ENCODE data around the gene SMIM38. TPM values are rescaled to one million over a fixed set of nuclear protein-coding genes. Genes with fewer than 3 reads are reported as not detected.

Gene SMIM38
- total RNA-seq, 1 donor from 2014 or later = 0.41 TPM

- Mint-ChIP-seq H3K27me3 (ENCODE audit: low read depth) (no peaks in the 10 kb centered on the region), H3K36me3 (ENCODE audit: low read depth) (no peaks in the 10 kb centered on the region), H3K4me1 (ENCODE audit: low read depth) (no peaks in the 10 kb centered on the region), H3K9me3 (peaks cover 9% of the 10 kb centered on the region), H3K4me3 (ENCODE audit: low read depth) (no peak overlapping the region), H3K27ac (no peak overlapping the region)
- DNase-seq (ENCODE audit: low spot score) = no peak
- intact Hi-C loops (cut with micrococcal nuclease) = no loop called here
These were observed 33.3 kb downstream of the SMIM38 start for GRCh38 chr11:69189059-69189458.

- no peaks in the 10 kb centered on the region for H3K27me3 Mint-ChIP-seq (ENCODE audit: low read depth)
- intact Hi-C loops (cut with micrococcal nuclease) = no loop called here
These were observed 35.2 kb downstream of the SMIM38 start for GRCh38 chr11:69190796-69191536.

DNA sequence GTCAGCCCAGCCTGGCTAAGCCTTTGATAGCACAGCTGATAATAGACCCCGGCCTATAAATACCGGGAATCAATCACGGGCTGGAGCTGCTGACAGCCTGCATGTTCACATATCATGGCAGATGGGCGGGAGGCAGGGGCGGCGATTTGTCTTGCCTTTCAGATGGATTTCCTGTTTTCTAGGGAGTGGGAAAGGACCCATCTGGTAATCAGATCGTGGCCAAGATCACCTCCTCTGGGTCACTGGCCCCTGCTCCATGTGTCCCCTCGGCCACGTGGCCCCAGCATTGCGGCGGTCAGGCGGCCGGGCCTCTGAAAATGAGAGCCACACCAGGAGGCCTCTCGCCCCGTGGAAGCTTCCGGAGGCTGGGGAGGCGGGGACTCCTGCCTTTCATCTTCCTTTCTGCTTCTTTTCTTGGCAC lies 36.6 kb downstream of the SMIM38 start:
- H3K4me1 Mint-ChIP-seq (ENCODE audit: low read depth) = no peaks in the 10 kb centered on the region
- intact Hi-C loops (cut with micrococcal nuclease) = no loop called here
- H3K36me3 Mint-ChIP-seq (ENCODE audit: low read depth) = no peaks in the 10 kb centered on the region
- no peak overlapping the region for H3K27ac Mint-ChIP-seq
- H3K9me3 Mint-ChIP-seq = peaks cover 19% of the 10 kb centered on the region
- no peaks in the 10 kb centered on the region for H3K27me3 Mint-ChIP-seq (ENCODE audit: low read depth)
- no peak overlapping the region for H3K4me3 Mint-ChIP-seq (ENCODE audit: low read depth)
- DNase-seq (ENCODE audit: low spot score) = no peak

More at GRCh38 chr11:69190796-69191536, 35.2 kb downstream of the SMIM38 start:
- Mint-ChIP-seq H3K9me3 (peaks cover 19% of the 10 kb centered on the region), H3K36me3 (ENCODE audit: low read depth) (no peaks in the 10 kb centered on the region), H3K4me3 (ENCODE audit: low read depth) (no peak overlapping the region), H3K4me1 (ENCODE audit: low read depth) (no peaks in the 10 kb centered on the region), H3K27ac (no peak overlapping the region)
- DNase-seq (ENCODE audit: low spot score) = no peak

- Mint-ChIP-seq H3K27me3 (ENCODE audit: low read depth) (no peaks in the 10 kb centered on the region), H3K4me1 (ENCODE audit: low read depth) (no peaks in the 10 kb centered on the region), H3K9me3 (peaks cover 19% of the 10 kb centered on the region), H3K4me3 (ENCODE audit: low read depth) (no peak overlapping the region), H3K36me3 (ENCODE audit: low read depth) (no peaks in the 10 kb centered on the region), H3K27ac (no peak overlapping the region)
- intact Hi-C loops (cut with micrococcal nuclease) = no loop called here
- no peak for DNase-seq (ENCODE audit: low spot score)
These were observed 37.4 kb downstream of the SMIM38 start for GRCh38 chr11:69193151-69193550.

DNA sequence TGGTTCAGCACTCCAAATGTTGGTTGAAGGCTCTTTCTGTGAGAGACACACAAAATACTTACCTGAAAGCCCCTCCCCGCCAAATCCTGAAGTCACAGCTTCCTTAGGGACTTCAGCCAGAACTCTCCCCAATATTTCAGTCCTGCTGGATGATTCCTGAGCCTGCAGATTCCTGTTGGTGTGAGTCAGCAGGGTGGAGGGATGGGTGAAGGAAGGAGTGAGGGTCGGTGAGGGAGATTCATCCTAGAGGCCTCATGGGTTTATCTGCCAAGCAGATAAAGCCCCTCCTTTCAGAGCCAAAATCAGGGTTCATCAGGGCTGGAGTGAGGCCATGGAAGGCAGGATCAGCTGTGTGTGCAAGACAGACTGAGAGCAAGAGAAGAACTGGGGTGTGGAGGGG lies 37.9 kb downstream of the SMIM38 start:
- no peak overlapping the region for H3K4me3 Mint-ChIP-seq (ENCODE audit: low read depth)
- DNase-seq (ENCODE audit: low spot score) = no peak
- intact Hi-C loops (cut with micrococcal nuclease) = no loop called here
- H3K27ac Mint-ChIP-seq = no peak overlapping the region
- no peaks in the 10 kb centered on the region for H3K27me3 Mint-ChIP-seq (ENCODE audit: low read depth)
- peaks cover 19% of the 10 kb centered on the region for H3K9me3 Mint-ChIP-seq
- no peaks in the 10 kb centered on the region for H3K4me1 Mint-ChIP-seq (ENCODE audit: low read depth)
- no peaks in the 10 kb centered on the region for H3K36me3 Mint-ChIP-seq (ENCODE audit: low read depth)

DNA sequence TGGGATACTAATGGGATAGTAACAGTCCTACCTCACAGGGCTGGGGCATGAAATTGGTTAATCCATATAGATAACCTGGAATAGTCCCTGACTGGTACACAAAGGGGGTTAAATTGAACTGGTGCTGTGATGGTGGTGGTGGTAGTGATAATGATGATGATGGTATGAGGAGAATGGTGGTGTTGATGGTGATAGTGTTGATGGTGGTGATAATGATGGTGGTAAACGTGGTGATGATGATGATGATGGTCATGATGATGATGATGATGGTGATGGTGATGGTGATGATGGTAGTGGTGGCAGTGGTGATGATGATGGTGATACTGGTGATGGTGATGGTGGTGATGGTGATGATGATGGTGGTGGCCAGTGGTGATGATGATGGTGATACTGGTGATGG lies 38.7 kb downstream of the SMIM38 start:
- no peak overlapping the region for H3K4me3 Mint-ChIP-seq (ENCODE audit: low read depth)
- peaks cover under 1% of the 10 kb centered on the region for H3K4me1 Mint-ChIP-seq (ENCODE audit: low read depth)
- H3K36me3 Mint-ChIP-seq (ENCODE audit: low read depth) = no peaks in the 10 kb centered on the region
- intact Hi-C loops (cut with micrococcal nuclease) = no loop called here
- peaks cover 12% of the 10 kb centered on the region for H3K9me3 Mint-ChIP-seq
- no peaks in the 10 kb centered on the region for H3K27me3 Mint-ChIP-seq (ENCODE audit: low read depth)
- no peak overlapping the region for H3K27ac Mint-ChIP-seq
- DNase-seq (ENCODE audit: low spot score) = no peak

- H3K27me3 Mint-ChIP-seq (ENCODE audit: low read depth) = no peaks in the 10 kb centered on the region
- DNase-seq (ENCODE audit: low spot score) = no peak
- no peak overlapping the region for H3K27ac Mint-ChIP-seq
- no peaks in the 10 kb centered on the region for H3K36me3 Mint-ChIP-seq (ENCODE audit: low read depth)
- peaks cover 10% of the 10 kb centered on the region for H3K9me3 Mint-ChIP-seq
- H3K4me1 Mint-ChIP-seq (ENCODE audit: low read depth) = peaks cover 3% of the 10 kb centered on the region
- intact Hi-C loops (cut with micrococcal nuclease) = no loop called here
- H3K4me3 Mint-ChIP-seq (ENCODE audit: low read depth) = no peak overlapping the region
These were observed 39.2 kb downstream of the SMIM38 start for GRCh38 chr11:69194956-69195355.

GRCh38 chr11:69195824-69196782 lies 40.4 kb downstream of the SMIM38 start:
- no peak overlapping the region for H3K4me3 Mint-ChIP-seq (ENCODE audit: low read depth)
- no peaks in the 10 kb centered on the region for H3K27me3 Mint-ChIP-seq (ENCODE audit: low read depth)
- DNase-seq (ENCODE audit: low spot score) = no peak
- intact Hi-C loops (cut with micrococcal nuclease) = no loop called here
- H3K4me1 Mint-ChIP-seq (ENCODE audit: low read depth) = peaks cover 3% of the 10 kb centered on the region
- peaks cover 10% of the 10 kb centered on the region for H3K9me3 Mint-ChIP-seq
- no peaks in the 10 kb centered on the region for H3K36me3 Mint-ChIP-seq (ENCODE audit: low read depth)
- no peak overlapping the region for H3K27ac Mint-ChIP-seq

DNA sequence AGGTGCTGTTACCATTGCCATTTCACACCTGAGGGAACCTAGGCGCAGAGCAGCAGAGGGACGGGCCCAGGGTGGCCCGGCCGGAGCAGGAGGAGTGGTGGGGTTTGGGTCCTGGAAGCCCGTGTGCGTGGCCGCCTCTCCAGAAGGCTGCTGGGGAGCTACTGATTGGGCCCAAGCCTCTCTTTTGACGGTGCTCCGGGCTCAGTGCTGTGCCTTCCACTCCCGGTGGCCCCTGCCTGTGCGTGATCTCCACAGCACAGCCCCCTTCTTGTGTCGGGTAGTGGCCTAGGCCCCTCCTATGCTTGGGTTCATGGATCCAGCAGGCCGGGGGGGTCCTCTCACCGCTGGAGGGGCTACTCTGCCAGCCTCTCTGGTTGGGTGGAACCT lies 41.0 kb downstream of the SMIM38 start:
- Mint-ChIP-seq H3K36me3 (ENCODE audit: low read depth) (no peaks in the 10 kb centered on the region), H3K4me3 (ENCODE audit: low read depth) (no peak overlapping the region), H3K4me1 (ENCODE audit: low read depth) (peaks cover 3% of the 10 kb centered on the region), H3K9me3 (peaks cover 10% of the 10 kb centered on the region), H3K27ac (no peak overlapping the region), H3K27me3 (ENCODE audit: low read depth) (no peaks in the 10 kb centered on the region)
- no peak for DNase-seq (ENCODE audit: low spot score)
- intact Hi-C loops (cut with micrococcal nuclease) = no loop called here

DNA sequence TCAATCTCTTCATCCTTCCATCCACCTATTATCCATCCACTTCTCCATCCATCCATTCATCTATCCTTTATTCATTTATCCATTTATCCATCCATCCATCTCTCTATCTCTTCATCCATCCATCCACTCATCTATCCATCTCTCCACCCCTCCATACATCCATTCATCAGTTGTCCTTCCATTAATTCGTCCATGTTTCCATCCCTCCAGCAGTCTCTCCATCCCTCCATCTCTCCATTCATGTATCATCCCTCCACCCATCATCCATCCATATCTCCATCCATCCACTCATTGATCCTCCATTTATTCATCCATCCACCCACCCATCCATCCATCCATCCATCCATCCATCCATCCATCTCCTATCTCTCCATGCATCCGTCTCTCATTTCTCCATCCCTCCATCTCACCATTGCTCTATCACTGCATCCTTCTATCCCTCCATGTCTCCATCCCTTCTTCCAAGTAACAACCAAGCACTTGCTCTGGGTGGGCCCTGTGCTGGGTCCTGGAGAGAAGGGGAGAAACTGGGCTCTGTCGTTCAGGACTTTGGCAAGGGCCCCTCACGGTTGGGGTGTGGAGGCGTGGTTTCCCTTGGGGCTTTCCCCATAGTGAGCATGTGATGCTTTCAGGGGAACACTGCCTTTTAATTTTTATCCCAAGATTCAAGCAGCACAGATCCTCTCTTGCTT lies 43.3 kb downstream of the SMIM38 start:
- intact Hi-C loops (cut with micrococcal nuclease) = no loop called here
- Mint-ChIP-seq H3K4me1 (ENCODE audit: low read depth) (peaks cover 3% of the 10 kb centered on the region), H3K27me3 (ENCODE audit: low read depth) (no peaks in the 10 kb centered on the region), H3K27ac (no peak overlapping the region), H3K4me3 (ENCODE audit: low read depth) (no peak overlapping the region), H3K36me3 (ENCODE audit: low read depth) (no peaks in the 10 kb centered on the region), H3K9me3 (peaks cover 10% of the 10 kb centered on the region)
- no peak for DNase-seq (ENCODE audit: low spot score)

GRCh38 chr11:69199583-69200315 lies 44.0 kb downstream of the SMIM38 start:
- no peaks in the 10 kb centered on the region for H3K27me3 Mint-ChIP-seq (ENCODE audit: low read depth)
- H3K4me1 Mint-ChIP-seq (ENCODE audit: low read depth) = peaks cover 3% of the 10 kb centered on the region
- no peak overlapping the region for H3K4me3 Mint-ChIP-seq (ENCODE audit: low read depth)
- no peaks in the 10 kb centered on the region for H3K36me3 Mint-ChIP-seq (ENCODE audit: low read depth)
- H3K27ac Mint-ChIP-seq = no peak overlapping the region
- intact Hi-C loops (cut with micrococcal nuclease) = no loop called here
- no peak for DNase-seq (ENCODE audit: low spot score)
- H3K9me3 Mint-ChIP-seq = peaks cover 4% of the 10 kb centered on the region

GRCh38 chr11:69200331-69201065 lies 44.8 kb downstream of the SMIM38 start:
- no peaks in the 10 kb centered on the region for H3K9me3 Mint-ChIP-seq
- peaks cover 3% of the 10 kb centered on the region for H3K4me1 Mint-ChIP-seq (ENCODE audit: low read depth)
- intact Hi-C loops (cut with micrococcal nuclease) = no loop called here
- H3K4me3 Mint-ChIP-seq (ENCODE audit: low read depth) = no peak overlapping the region
- no peak for DNase-seq (ENCODE audit: low spot score)
- no peaks in the 10 kb centered on the region for H3K27me3 Mint-ChIP-seq (ENCODE audit: low read depth)
- H3K36me3 Mint-ChIP-seq (ENCODE audit: low read depth) = no peaks in the 10 kb centered on the region
- no peak overlapping the region for H3K27ac Mint-ChIP-seq

Measured in activated T-helper 2 cell treated with anti-CD3 and anti-CD28 coated beads, Interferon-gamma antibody, Interleukin-2, Interleukin-4, amounts not matched to agents 10 μg/mL and 5 μg/mL and 100 μg/mL, durations not matched to agents 14 hours and 24 hours and 36 hours (primary cell).